Ovary (tissue), 9 donors: Measurements from ENCODE around the gene ERO1B. TPM values are rescaled to one million over a fixed set of nuclear protein-coding genes. Genes with fewer than 3 reads are reported as not detected.

Experiments
- DNase-seq, 5 donors: peaks; one replicate each; pipeline ENCODE4 v3.0.0-alpha.2; 2019 to 2020
- H3K27ac ChIP-seq, 2 donors: fragments of 200-600 bp; one replicate each; pipeline versions ENCODE4 v1.5.1 to v1.8.0; 2019 to 2022
- H3K27me3 ChIP-seq: fragments of 200-600 bp; one replicate; pipeline ENCODE4 v1.8.0; 2022
- H3K36me3 ChIP-seq: fragments of 200-600 bp; sonication (generic); one replicate; pipeline ENCODE4 v1.5.1; 2019
- H3K4me1 ChIP-seq: one replicate; pipeline ENCODE4 v1.8.1; 2013; ENCODE audit warnings: mild to moderate bottlenecking, moderate library complexity; ENCODE audit not compliant: insufficient read depth
- H3K4me3 ChIP-seq: fragments of 200-600 bp; sonication (generic); one replicate; pipeline ENCODE4 v1.5.1; 2017
- H3K9me3 ChIP-seq, 2 donors: fragments of 200-600 bp in 1 of 2; sonication (generic) in 1 of 2; one replicate each; pipeline versions ENCODE4 v1.5.1 to v1.8.1; 2013 to 2019; ENCODE audit warnings: mild to moderate bottlenecking in 1 of 2, moderate library complexity in 1 of 2
- CTCF ChIP-seq, 3 donors: fragments of 450-650 bp in 2 of 3; fragments of 200-600 bp in 1 of 3; IDR thresholded peaks; one replicate each; pipeline versions ENCODE4 v1.5.1 to v1.8.0; 2016 to 2022; ENCODE audit warnings: antibody characterized with exemption in 3 of 3, mild to moderate bottlenecking in 1 of 3
- EP300 ChIP-seq: sonication (generic); formaldehyde crosslinking; IDR thresholded peaks from one replicate; pipeline ENCODE4 v1.6.1; 2017; ENCODE audit warnings: antibody characterized with exemption
- POLR2A ChIP-seq: fragments of 450-650 bp; IDR thresholded peaks from one replicate; pipeline ENCODE4 v1.6.1; 2017; ENCODE audit warnings: antibody characterized with exemption, mild to moderate bottlenecking, moderate library complexity
- WGBS, 3 donors: extraction: QIAGEN DNeasy Blood & Tissue Kit in 1 of 3; methylation state at CpG; one replicate each; pipeline versions ENCODE4 v1.1.5 to v1.1.7; 2013 to 2017; 5-methylcytosine and 5-hydroxymethylcytosine counted together
- intact Hi-C, 4 donors: fragments of 100-400 bp; cut with DNase I; formaldehyde crosslinking; loops; one replicate each; pipeline versions ENCODE4 v1.11.0 to v1.15.1; 2022 to 2023
- polyA plus RNA-seq, 2 donors: library from polyadenylated mRNA; stranded (reverse); fragments of 200-250 nt in 1 of 2; fragments of 350-450 nt in 1 of 2; fragmentation: Illumina TruSeq in 1 of 2; extraction: RNeasy Lipid Tissue Mini Kit (QIAGEN cat#74804) in 1 of 2; gene quantifications; one replicate each; pipeline ENCODE4 v1.2.3, GENCODE V29; 2013 to 2014
- total RNA-seq, 7 donors: library from RNA; depleted of rRNA in 2 of 7; stranded (reverse); fragments of >200 nt in 2 of 7; fragmentation: NEBNext Ultra II Directional in 3 of 7; extraction: Animal tissue kit (Norgen Biotek cat#: 25700) in 3 of 7; gene quantifications; one replicate each; pipeline versions ENCODE4 v1.1.0 to v1.2.4, GENCODE V29; 2016 to 2023
- donor health status: DM: no; HTN: no; CAD: no; lungs with moderate emphysema.
- donor health status: DM: no; HTN: no; CAD: no.
- donor health status: Bipolar disorder and iron deficiency.
- donor health status: DM: yes; HTN: yes; CAD: no.
- donor health status: DM: no; HTN: no; CAD: no.
- donor health status: DM: yes; HTN: yes; CAD: no.

ERO1B gene
- total and polyA plus RNA-seq, 9 donors: 4.8 to 15.4 (median 5.8) TPM

- 93 to 100% (median 94%) methylated on average over 1 of the region's 1 CpG for WGBS, 3 donors
- intact Hi-C loops: no loop called here
Observed at GRCh38 chr1:236220473-236220872, 61.3 kb downstream of the ERO1B start.

GRCh38 chr1:236214761-236215160, 67.0 kb downstream of the ERO1B start:
- TF ChIP-seq CTCF (IDR thresholded peaks at IDR 0.05): no peak
- no peak for TF ChIP-seq EP300
- TF ChIP-seq POLR2A: no peak
- Histone ChIP-seq H3K27ac (no peak overlapping the region), H3K4me1 (no peaks in the 10 kb centered on the region), H3K9me3 (no peaks in the 10 kb centered on the region), H3K36me3 (no peaks in the 10 kb centered on the region), H3K27me3 (no peaks in the 10 kb centered on the region), H3K4me3 (no peak overlapping the region)
- intact Hi-C loops: no loop called here
- 88 to 91% (median 89%) methylated on average over 1 of the region's 1 CpG for WGBS, 3 donors
- no peak for DNase-seq

More at GRCh38 chr1:236220473-236220872, 61.3 kb downstream of the ERO1B start:
- Histone ChIP-seq H3K4me3 (no peak overlapping the region), H3K9me3 (no peaks in the 10 kb centered on the region), H3K27me3 (no peaks in the 10 kb centered on the region), H3K27ac (no peak overlapping the region), H3K36me3 (no peaks in the 10 kb centered on the region), H3K4me1 (no peaks in the 10 kb centered on the region)
- no peak for DNase-seq
- no peak for TF ChIP-seq CTCF (IDR thresholded peaks at IDR 0.05)

GRCh38 chr1:236213534-236213933, 68.2 kb downstream of the ERO1B start:
- WGBS, 3 donors: 86 to 94% (median 92%) methylated on average over 3 of the region's 3 CpGs

GRCh38 chr1:236211815-236212214, 69.9 kb downstream of the ERO1B start:
- Histone ChIP-seq H3K27ac (no peak overlapping the region), H3K36me3 (no peaks in the 10 kb centered on the region), H3K4me3 (no peak overlapping the region), H3K27me3 (no peaks in the 10 kb centered on the region), H3K4me1 (no peaks in the 10 kb centered on the region), H3K9me3 (no peaks in the 10 kb centered on the region)
- intact Hi-C loops: no loop called here
- DNase-seq: no peak
- 91 to 97% (median 96%) methylated on average over 5 of the region's 5 CpGs for WGBS, 3 donors
- TF ChIP-seq CTCF (IDR thresholded peaks at IDR 0.05) (no peak), POLR2A (no peak), EP300 (no peak)

More at GRCh38 chr1:236213534-236213933, 68.2 kb downstream of the ERO1B start:
- H3K4me3 ChIP-seq: no peak overlapping the region
- H3K9me3 ChIP-seq: no peaks in the 10 kb centered on the region
- H3K36me3 ChIP-seq: no peaks in the 10 kb centered on the region
- intact Hi-C loops: no loop called here
- no peak overlapping the region for H3K27ac ChIP-seq
- H3K27me3 ChIP-seq: no peaks in the 10 kb centered on the region
- DNase-seq: no peak
- TF ChIP-seq CTCF (IDR thresholded peaks at IDR 0.05): no peak
- no peak for TF ChIP-seq EP300
- TF ChIP-seq POLR2A: no peak
- no peaks in the 10 kb centered on the region for H3K4me1 ChIP-seq

GRCh38 chr1:236209713-236210112, 72.0 kb downstream of the ERO1B start:
- no peaks in the 10 kb centered on the region for H3K36me3 ChIP-seq
- intact Hi-C loops: no loop called here
- DNase-seq: no peak
- H3K27ac ChIP-seq: no peak overlapping the region
- no peaks in the 10 kb centered on the region for H3K27me3 ChIP-seq
- no peak overlapping the region for H3K4me3 ChIP-seq
- TF ChIP-seq POLR2A (no peak), CTCF (IDR thresholded peaks at IDR 0.05) (no peak), EP300 (no peak)
- no peaks in the 10 kb centered on the region for H3K4me1 ChIP-seq
- no peaks in the 10 kb centered on the region for H3K9me3 ChIP-seq
